ENCODE measurements around the gene RGS11.
"Not testable (repeated sequence)": the region's sequence is repeated elsewhere in the genome, so short reads cannot be mapped to it uniquely, and the experiment has no call there.

The RGS11 gene

GRCh38 chr16:280991-281659 is 5.4 kb upstream of the RGS11 start:
- DNase-seq (ENCODE audit: low read depth in 1 of 2, low spot score in 1 of 2) = no peak

- DNase-seq (ENCODE audit: low read depth in 1 of 2, low spot score in 1 of 2) = no peak
These were observed 4.8 kb upstream of the RGS11 start, which contains the start of gene ARHGDIG for GRCh38 chr16:280552-280951. TSS of gene ARHGDIG (plus strand) at chr16:280591. CDS start at chr16:280681, 90 bp downstream.

- DNase-seq (ENCODE audit: low read depth in 1 of 2, low spot score in 1 of 2) = no peak
These were observed 4.3 kb upstream of the RGS11 start for GRCh38 chr16:280005-280460.

- no peak for DNase-seq (ENCODE audit: low read depth in 1 of 2, low spot score in 1 of 2)
These were observed 3.8 kb upstream of the RGS11 start for GRCh38 chr16:279531-279930.

GRCh38 chr16:278863-279366 is 3.2 kb upstream of the RGS11 start:
- peak in 1 of 2 donors; percentile 31 for DNase-seq (ENCODE audit: low read depth in 1 of 2, low spot score in 1 of 2)

- no peak for DNase-seq (ENCODE audit: low read depth in 1 of 2, low spot score in 1 of 2)
These were observed 808 bp upstream of the RGS11 start for GRCh38 chr16:276426-277077.

GRCh38 chr16:275041-275641 is 603 bp downstream of the RGS11 start:
- no peak for DNase-seq (ENCODE audit: low read depth in 1 of 2, low spot score in 1 of 2)

- DNase-seq (ENCODE audit: low read depth in 1 of 2, low spot score in 1 of 2) = no peak
These were observed 2.0 kb downstream of the RGS11 start for GRCh38 chr16:273547-274421.

- no peak for DNase-seq (ENCODE audit: low read depth in 1 of 2, low spot score in 1 of 2)
These were observed 2.9 kb downstream of the RGS11 start for GRCh38 chr16:272633-273546.

GRCh38 chr16:270381-271255 is 5.1 kb downstream of the RGS11 start:
- DNase-seq (ENCODE audit: low read depth in 1 of 2, low spot score in 1 of 2) = no peak

GRCh38 chr16:269061-269796 is 6.5 kb downstream of the RGS11 start:
- no peak for DNase-seq (ENCODE audit: low read depth in 1 of 2, low spot score in 1 of 2)

GRCh38 chr16:268141-269053 is 7.3 kb downstream of the RGS11 start:
- no peak for DNase-seq (ENCODE audit: low read depth in 1 of 2, low spot score in 1 of 2)

- DNase-seq (ENCODE audit: low read depth in 1 of 2, low spot score in 1 of 2) = not testable (repeated sequence)
These were observed 8.2 kb downstream of the RGS11 start for GRCh38 chr16:267562-267961.

- no peak for DNase-seq (ENCODE audit: low read depth in 1 of 2, low spot score in 1 of 2)
These were observed 9.2 kb downstream of the RGS11 start for GRCh38 chr16:266258-267164.

GRCh38 chr16:265711-266110 is 10.0 kb downstream of the RGS11 start:
- no peak for DNase-seq (ENCODE audit: low read depth in 1 of 2, low spot score in 1 of 2)

- DNase-seq (ENCODE audit: low read depth in 1 of 2, low spot score in 1 of 2) = no peak
These were observed 10.7 kb downstream of the RGS11 start for GRCh38 chr16:265002-265529.
